Measurements from ENCODE around the gene S1PR4.

DNA sequence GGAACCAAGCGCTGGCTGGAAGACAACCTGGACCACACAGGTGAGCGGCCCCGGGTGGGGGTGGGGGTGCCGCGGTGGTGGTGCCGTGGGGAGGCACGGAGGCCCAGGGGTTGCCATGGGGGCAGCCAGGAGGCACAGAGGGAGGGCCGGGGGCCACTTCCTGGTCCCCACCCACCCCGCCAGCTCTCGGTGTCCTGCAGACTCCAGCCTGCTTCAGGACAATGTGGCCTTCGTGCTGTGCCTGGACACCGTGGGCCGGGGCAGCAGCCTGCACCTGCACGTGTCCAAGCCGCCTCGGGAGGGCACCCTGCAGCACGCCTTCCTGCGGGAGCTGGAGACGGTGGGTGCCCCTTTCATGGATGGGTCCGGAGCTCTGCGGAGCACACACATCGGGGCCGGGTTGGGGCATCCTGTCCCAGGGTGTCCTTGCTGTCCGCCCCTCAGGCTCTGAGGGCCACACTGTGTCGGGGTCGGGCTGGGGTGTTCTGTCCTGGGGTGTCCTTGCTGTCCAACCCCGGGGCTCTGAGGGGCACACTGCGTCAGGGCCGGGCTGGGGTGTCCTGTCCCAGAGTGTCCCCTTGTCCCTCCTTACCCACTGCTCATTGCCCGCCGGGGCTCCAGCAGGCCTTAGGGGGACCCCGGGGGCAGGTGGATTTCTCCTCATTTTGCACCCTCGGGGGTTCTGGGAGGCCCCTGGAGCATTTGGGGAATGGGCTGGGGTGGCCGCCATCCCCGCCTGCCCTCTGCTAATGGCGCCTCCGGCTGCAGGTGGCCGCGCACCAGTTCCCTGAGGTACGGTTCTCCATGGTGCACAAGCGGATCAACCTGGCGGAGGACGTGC, 25.5 kb downstream of the S1PR4 start:
- TF ChIP-seq CTCF (IDR thresholded peaks at IDR 0.05; ENCODE audit: low read depth, low read length) (no peak), POLR2A (IDR thresholded peaks at IDR 0.05; ENCODE audit: extremely low read depth, insufficient read length) (no peak), MYC (IDR thresholded peaks at IDR 0.05; ENCODE audit: low read depth, low read length) (no peak)

Measured in NB4 (cell line).